Measurements from ENCODE around the gene SLC6A6.
A peak's percentile ranks its signal among the peaks of the same experiment; 100 is the strongest.

SLC6A6 gene

DNA sequence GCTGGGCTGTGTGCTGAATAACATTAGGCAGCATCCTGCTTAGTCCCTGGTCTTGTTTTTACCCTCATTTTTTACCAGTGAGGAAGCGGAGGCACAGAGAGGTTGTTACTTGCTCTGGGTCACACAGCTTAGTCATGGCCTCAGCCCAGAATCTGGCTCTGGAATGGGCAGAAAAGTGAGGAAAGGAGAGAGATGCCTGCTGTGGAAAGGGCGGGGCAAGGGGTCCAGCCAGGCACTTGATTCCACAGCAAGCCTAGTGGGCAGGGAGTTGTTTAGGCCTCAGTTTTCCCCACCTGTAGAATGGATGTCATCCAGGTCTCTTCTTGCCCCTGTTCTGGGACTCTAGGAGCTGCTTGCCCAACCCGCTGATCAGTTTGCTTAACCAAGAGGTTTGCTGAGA is 35.9 kb downstream of the SLC6A6 start:
- no peak for DNase-seq

DNA sequence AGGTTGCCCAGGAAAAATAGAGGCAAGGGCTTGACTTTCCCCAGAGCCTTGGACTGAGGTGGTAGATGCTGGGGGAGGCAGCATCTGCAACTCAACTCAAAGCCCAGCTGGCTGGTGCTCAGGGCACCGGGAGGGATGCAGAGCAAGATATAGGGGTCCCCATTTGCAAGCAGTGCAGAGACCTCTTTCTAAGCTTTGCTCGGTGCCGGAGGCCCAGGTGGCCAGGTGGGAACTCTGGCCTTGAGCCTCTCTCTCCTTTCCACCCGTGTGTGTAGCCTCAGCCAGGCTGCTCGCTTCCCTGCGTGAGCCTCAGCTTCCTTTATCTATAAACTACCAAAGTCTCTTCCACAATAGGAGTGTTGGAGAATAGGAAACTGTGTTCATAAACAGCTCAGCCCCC is 36.5 kb downstream of the SLC6A6 start:
- DNase-seq, result no peak

DNA sequence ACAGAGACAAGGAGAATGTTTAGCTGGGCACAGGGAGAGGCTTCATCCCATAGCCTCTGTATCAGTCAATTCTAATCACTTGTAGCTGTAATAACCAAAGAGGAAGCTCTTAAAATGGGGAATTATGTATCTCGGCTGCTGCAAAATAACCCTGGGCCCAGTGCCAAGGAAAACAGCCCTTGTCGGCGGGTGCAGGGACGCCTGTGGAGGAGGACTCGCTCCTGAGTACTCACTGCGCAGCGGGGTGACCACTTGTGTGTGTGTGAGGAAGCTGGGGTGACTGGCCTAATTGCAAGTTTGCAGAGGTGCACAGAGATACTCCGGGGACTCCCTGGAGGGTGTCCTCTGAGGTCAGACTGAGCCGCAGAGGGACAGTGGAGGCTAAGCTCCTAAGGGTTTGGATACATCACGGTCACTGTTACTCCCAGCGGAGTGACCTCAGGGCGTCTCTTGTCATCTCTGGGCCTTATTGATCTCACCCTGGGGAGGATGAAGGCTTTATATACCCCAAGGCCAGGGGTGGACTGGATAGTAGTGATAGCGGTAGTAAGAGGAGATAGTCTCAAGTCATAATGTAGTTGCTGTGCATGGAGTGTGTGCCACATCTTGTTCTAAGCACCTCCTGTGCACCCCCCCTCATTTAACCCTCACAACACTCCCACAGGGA is 37.2 kb downstream of the SLC6A6 start:
- peak; percentile 78 for DNase-seq

GRCh38 chr3:14440168-14440518 is 37.7 kb downstream of the SLC6A6 start:
- no peak for DNase-seq

DNA sequence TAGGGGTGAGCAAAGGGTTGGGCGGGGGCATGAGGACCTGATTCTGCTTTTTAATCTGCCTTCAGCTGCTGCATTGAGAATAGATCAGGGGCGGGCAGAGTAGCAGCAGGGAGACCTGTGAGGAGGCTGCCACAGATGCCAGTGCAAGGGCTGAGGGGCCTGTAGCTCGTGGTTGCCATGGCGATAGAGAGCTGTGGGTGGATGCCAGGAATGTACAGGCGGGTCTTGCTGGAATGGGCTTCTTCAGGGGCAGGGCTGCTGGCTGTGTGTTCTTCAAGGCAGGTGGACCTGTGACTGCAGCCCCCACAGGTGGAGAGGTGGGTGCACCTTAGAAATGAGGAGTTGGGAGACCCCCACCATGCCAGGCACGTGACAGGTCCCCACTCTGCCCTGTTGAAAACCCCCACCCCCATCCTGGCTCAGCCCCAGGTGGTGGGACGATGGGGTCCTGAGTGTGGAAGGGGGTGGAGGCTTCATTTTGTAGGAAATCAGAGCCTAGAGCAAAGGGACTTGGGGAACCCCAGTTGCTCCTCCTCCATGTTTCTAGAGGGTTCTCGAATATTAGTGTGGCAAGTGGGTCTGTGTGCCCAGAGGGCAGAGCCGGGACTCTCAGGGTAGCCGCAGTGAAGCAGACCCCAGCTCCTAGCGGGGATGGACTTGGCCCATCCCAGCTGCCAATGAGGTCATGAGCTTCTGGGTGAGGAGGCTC is 38.3 kb downstream of the SLC6A6 start:
- no peak for DNase-seq

- no peak for DNase-seq
Measured at GRCh38 chr3:14441240-14441919, 39.0 kb downstream of the SLC6A6 start.

DNA sequence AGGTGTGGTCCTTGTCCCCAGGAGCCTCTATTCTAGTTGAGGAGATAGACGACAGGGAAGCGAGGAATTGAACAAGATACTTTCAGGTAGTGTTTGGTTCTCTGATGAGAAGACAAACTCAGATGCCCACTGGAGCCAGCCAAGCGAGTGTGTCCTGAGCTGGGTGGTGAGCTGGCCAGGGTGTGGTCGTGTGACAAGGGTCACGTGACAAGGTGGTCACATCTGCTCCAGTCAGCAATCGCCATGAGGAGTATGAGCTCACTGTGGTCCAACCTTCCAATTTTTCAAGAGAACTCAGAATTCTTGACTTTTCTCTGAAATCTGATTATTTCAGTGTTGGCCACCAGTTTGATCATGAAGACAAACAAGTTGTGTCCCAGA is 39.5 kb downstream of the SLC6A6 start:
- DNase-seq, result no peak

GRCh38 chr3:14444380-14444779 is 42.0 kb downstream of the SLC6A6 start:
- no peak for DNase-seq

GRCh38 chr3:14445773-14446172 is 43.4 kb downstream of the SLC6A6 start:
- no peak for DNase-seq

DNA sequence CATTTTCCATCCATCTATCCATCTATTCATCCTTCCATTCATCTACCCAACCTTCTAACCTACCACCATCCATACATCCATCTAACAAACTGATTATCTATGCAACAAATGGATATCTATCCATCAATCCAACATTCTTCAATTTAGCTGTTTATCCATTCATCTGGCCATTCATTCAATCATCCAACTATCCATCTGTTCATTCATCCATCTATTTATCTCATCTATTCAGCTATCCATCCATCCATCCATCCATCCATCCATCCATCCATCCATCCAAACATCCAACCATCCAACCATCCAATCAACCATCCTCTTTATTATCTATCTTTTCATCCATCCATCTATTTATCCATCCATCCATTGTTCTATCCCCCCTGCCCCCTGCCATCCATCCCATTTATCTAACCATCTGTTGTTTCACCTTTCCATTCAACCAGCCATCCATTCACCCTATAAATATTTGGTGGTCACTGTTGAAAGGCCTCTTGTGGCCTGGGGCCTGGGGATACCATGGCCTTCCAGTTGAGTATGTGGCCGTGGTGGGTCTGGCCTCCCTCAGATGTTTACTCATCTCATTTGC is 44.7 kb downstream of the SLC6A6 start:
- no peak for DNase-seq

DNA sequence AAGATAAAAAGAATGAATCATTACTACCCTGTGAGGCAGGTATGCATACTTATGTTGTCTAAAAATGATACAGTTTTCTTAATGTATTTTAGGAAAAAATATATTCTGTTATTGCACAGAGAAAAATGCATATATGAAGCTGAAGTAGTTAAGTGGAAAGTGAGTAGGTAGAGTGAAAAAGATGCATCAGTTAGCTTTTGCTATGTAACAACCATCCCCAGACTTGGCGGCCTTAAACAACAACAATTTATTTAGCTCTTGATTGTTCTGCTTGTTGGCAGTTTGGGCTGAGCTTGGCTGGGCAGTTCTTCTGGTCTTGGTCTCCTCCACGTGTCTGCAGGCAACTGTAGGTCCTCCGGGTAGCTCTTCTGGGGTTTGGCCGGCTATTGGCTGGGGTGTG is 45.7 kb downstream of the SLC6A6 start:
- no peak for DNase-seq

DNA sequence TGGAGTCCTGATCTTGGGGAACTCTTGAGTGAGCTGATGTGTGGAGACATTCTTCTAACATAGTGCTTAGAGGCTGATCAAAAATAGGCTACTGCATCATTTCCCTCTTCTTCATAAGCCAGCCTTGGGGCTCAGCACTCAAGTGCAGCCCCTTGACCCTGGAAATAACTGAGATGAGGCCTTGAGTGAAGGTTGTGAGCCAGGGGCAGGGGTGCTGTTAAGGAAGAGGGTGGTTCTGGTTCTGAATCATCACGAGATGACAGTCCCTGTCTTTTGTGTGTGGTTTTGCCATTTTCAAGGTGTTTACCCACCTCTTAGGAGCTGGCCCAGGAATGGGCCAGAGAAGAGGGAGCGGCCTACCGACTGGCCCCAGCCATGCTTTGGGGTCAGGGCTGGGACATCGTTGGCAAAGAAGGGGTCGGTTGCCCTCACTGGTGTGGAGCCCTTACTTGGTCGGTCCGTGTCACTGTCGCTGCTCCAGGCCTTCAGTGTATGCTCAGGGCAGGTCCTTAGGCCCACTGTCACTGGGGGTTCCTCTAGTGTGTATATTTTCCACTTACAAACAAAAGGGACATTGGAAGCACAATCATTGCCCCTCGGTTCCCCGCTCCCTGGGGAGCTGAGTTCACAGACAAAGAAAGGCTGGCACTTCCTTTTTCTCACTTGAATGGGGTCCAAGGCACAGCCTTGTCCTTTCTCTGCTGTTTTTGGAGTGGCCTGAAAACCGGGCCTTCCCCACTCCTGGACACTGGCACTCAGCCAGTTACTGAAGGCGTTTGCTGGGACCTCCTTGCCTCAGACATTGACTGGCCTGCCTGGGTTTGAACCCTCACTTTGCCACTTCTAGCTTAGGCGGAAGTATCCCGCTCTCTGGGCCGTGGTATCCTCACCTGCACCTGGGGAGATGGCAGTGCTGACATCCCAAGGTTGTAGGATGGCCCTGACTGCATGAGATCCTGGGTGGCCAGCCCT is 46.6 kb downstream of the SLC6A6 start:
- no peak for DNase-seq

GRCh38 chr3:14450506-14450905 is 48.1 kb downstream of the SLC6A6 start:
- no peak for DNase-seq

DNA sequence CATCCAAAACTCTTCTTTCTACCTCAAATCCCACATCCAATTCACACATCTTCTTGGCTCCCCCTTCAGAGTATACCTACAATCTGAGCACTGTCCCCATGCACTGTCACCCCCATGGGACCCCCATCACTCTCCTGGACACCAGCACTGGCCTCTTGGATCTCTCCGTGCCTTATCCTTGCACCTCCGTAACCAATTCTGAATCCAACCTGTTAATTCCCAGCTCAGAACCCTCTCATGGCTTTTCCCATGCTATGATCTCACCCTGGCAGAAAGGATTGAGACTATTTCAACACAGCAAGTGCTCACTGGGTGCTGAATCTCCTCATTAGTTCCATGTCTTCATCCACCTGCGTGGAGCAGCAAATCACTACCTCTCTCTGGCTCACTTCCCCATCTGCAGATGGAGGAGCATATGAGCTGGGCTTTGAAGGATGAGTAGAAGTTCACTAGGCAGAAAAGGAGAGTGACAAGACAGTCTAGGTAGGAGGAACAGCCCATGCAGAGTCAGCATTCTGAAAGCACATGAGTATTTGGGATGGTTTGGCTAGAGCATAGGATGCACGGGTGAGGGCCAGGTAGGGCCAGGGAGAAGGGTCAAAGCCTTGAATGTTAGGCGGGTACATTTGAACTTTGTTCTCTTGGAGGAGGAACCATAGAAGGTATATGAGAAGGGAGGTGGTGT is 48.7 kb downstream of the SLC6A6 start:
- no peak for DNase-seq

GRCh38 chr3:14451844-14452739 is 49.7 kb downstream of the SLC6A6 start:
- no peak for DNase-seq

DNA sequence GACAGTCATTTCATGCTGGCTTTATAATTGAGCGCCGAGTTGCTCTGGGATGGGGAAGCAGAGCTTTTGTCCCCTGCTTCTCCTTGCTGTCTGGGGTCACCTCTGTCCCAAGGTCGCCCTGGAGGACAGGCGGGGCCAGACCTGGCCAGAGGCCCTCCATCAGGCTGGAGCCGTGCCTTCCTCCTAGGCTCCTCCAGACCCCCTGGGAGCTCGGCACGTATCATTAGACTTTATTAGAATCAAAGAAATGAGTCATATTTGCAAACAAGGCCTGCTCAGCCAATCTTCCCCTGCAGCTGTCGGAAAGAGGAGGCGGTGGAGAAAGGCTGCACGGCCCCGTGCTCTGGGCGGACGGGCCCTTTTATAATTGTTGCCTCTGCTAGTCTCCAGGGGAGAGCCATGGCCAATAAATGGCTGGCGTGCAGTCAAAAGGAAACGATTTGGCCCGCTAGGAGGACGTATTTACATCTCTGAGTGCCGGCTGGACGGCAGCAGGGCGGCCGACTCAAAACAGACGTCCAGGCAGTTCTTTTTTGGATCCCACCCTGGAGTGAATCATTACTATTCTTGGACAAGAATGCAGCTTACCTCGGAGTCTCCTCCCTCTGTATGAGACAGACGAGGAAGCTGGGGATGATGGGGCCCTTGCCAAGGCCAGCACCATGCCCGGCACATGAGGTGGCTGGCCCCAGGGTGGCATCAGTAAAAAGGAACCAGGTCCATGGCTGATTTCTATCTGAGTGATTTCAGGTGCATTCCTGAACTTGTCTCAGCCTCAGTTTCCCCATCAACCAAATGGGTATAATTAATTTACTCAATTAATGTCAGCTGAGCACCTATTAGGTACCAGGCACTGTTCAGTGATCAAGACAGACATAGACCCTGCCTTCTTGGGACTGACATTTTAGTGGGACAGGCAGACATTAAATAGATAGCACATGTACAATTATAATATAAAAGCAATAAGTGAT is 50.6 kb downstream of the SLC6A6 start:
- peak; percentile 67 for DNase-seq

DNA sequence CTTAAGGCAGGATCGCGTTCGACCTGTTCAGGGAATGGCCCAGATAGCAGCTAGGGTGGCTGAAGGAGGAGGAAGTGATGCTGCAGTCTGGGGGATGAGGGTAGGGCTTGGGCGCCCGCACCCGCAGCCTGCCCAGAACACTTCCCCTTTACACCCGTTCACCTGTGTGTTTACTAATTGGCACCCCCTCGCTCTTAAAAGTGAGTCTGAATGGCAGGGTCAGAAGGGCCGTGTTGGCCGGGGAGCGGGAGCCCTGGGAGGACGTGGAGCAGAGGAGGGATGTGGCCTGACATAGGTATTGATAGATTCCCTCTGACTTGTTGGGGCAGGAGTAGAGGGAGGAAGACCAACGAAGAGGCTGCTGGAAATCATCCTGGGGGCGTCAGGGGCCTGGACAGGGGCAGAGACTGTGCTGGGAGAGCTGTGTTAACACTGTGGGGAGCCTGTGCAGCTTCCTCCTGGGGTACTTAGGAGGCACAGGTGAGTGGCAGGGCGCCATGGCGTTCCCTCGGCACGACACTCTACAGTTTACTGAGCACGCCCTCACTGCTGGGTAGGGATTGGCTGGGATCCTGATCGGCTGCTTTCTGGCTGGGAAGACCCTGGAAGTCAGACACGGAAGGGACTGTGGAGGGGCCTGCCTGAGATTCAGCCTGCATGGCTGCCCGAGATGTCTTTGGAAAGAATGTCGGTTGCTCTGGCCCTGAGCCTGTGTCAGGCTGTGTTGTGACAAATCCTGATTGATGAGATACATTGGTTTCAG is 51.7 kb downstream of the SLC6A6 start:
- DNase-seq, result no peak

DNA sequence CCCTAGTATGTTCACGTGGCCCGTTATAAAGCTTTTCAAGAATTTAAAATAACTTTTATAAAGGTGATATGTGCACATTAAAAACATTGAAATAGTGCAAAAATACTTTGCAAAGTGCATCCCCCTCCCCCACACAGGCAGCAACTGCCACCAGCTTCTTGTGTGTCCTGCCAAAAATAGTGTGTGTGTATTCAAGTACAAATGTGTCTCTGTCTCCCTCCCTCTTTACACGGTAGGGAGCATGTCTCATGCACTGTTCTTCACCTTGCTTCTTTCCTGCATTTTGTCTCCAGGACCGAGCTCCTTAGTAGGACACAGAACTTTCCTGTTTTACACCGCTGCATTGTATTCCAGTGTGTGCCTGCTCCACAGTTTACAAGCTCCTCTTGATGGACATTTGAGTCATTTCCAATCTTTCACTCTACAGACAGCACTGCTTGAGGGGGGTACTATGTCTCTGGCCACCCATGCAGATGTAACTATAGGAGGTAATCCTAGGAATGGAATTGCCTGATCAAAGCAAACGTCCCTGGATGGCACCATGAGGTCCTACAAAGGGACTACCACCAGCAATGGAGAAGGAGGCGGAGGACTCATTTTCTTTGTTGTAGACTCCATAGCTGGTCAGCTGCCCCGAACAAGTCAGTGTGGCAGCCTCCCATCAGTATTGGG is 52.4 kb downstream of the SLC6A6 start:
- no peak for DNase-seq

Measured in NCI-H1417 treated with DMSO at 0.1 percent for 48 hours (cell line).